GM23248 (cell line): ENCODE data around the gene ACCSL.

Experiments used
- EZH2 ChIP-seq: fragments of 200-600 bp; sonication (generic); IDR thresholded peaks from 2 replicates; pipeline ENCODE4 v1.6.1; 2018; ENCODE audit warnings: antibody characterized with exemption, mild to moderate bottlenecking; ENCODE audit not compliant: insufficient read depth, poor library complexity, severe bottlenecking
- EZH2phosphoT487 ChIP-seq: fragments of 200-600 bp; sonication (generic); IDR thresholded peaks from 2 replicates; pipeline ENCODE4 v1.6.1; 2018; ENCODE audit warnings: antibody characterized with exemption, moderate library complexity, mild to moderate bottlenecking, low read depth; ENCODE audit not compliant: insufficient read depth

DNA sequence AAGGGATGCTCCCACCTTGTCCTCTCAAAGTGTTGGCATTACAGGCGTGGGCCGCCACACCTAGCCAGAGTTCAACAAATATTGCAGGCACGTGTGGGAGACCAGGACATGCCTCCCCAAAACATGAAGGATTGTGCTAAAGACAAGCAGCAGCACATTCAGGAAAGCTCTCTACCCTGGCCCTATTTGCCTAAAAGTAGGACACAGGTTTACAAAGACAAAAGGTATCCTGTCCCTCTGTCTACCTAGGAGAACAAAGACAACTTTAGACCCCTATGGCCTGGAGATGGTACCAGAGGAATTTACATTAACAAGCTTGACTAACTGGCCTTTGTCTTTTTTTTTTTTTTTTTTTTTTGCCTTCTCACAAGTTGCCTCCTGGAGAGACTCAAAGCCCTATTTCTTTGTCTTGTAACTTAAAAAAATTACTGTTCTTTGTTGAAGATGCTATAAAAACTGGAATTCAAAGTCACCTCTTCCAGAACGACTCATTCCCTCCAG is 17.4 kb downstream of the ACCSL start:
- TF ChIP-seq EZH2: no peak
- no peak for TF ChIP-seq EZH2phosphoT487
